Ovary (tissue), 9 donors: ENCODE data around the gene NSMCE1. TPM values are rescaled to one million over a fixed set of nuclear protein-coding genes. Genes with fewer than 3 reads are reported as not detected.
"Not testable (repeated sequence)": the region's sequence is repeated elsewhere in the genome, so short reads cannot be mapped to it uniquely, and the experiment has no call there.

ENCODE experiments used
- DNase-seq, 5 donors: peaks; one replicate each; pipeline ENCODE4 v3.0.0-alpha.2; 2019 to 2020
- H3K27ac ChIP-seq, 2 donors: fragments of 200-600 bp; one replicate each; pipeline versions ENCODE4 v1.5.1 to v1.8.0; 2019 to 2022
- H3K27me3 ChIP-seq: fragments of 200-600 bp; one replicate; pipeline ENCODE4 v1.8.0; 2022
- H3K36me3 ChIP-seq: fragments of 200-600 bp; sonication (generic); one replicate; pipeline ENCODE4 v1.5.1; 2019
- H3K4me1 ChIP-seq: one replicate; pipeline ENCODE4 v1.8.1; 2013; ENCODE audit warnings: mild to moderate bottlenecking, moderate library complexity; ENCODE audit not compliant: insufficient read depth
- H3K4me3 ChIP-seq: fragments of 200-600 bp; sonication (generic); one replicate; pipeline ENCODE4 v1.5.1; 2017
- H3K9me3 ChIP-seq, 2 donors: fragments of 200-600 bp in 1 of 2; sonication (generic) in 1 of 2; one replicate each; pipeline versions ENCODE4 v1.5.1 to v1.8.1; 2013 to 2019; ENCODE audit warnings: mild to moderate bottlenecking in 1 of 2, moderate library complexity in 1 of 2
- EP300 ChIP-seq: sonication (generic); formaldehyde crosslinking; IDR thresholded peaks from one replicate; pipeline ENCODE4 v1.6.1; 2017; ENCODE audit warnings: antibody characterized with exemption
- POLR2A ChIP-seq: fragments of 450-650 bp; IDR thresholded peaks from one replicate; pipeline ENCODE4 v1.6.1; 2017; ENCODE audit warnings: antibody characterized with exemption, mild to moderate bottlenecking, moderate library complexity
- WGBS, 3 donors: extraction: QIAGEN DNeasy Blood & Tissue Kit in 1 of 3; methylation state at CpG; one replicate each; pipeline versions ENCODE4 v1.1.5 to v1.1.7; 2013 to 2017; 5-methylcytosine and 5-hydroxymethylcytosine counted together
- intact Hi-C, 4 donors: fragments of 100-400 bp; cut with DNase I; formaldehyde crosslinking; loops; one replicate each; pipeline versions ENCODE4 v1.11.0 to v1.15.1; 2022 to 2023
- polyA plus RNA-seq, 2 donors: library from polyadenylated mRNA; stranded (reverse); fragments of 200-250 nt in 1 of 2; fragments of 350-450 nt in 1 of 2; fragmentation: Illumina TruSeq in 1 of 2; extraction: RNeasy Lipid Tissue Mini Kit (QIAGEN cat#74804) in 1 of 2; gene quantifications; one replicate each; pipeline ENCODE4 v1.2.3, GENCODE V29; 2013 to 2014
- total RNA-seq, 7 donors: library from RNA; depleted of rRNA in 2 of 7; stranded (reverse); fragments of >200 nt in 2 of 7; fragmentation: NEBNext Ultra II Directional in 3 of 7; extraction: Animal tissue kit (Norgen Biotek cat#: 25700) in 3 of 7; gene quantifications; one replicate each; pipeline versions ENCODE4 v1.1.0 to v1.2.4, GENCODE V29; 2016 to 2023
- TF ChIP-seq, protein P1 (sequence below), 3 donors: fragments of 450-650 bp in 2 of 3; fragments of 200-600 bp in 1 of 3; IDR thresholded peaks; one replicate each; pipeline versions ENCODE4 v1.5.1 to v1.8.0; 2016 to 2022; ENCODE audit warnings: antibody characterized with exemption in 3 of 3, mild to moderate bottlenecking in 1 of 3
- donor health status: DM: no; HTN: no; CAD: no; lungs with moderate emphysema.
- donor health status: DM: no; HTN: no; CAD: no.
- donor health status: Bipolar disorder and iron deficiency.
- donor health status: DM: yes; HTN: yes; CAD: no.
- donor health status: DM: no; HTN: no; CAD: no.
- donor health status: DM: yes; HTN: yes; CAD: no.

NSMCE1 gene
- total and polyA plus RNA-seq, 9 donors: 19.8 to 68.4 (median 51.2) TPM

DNA sequence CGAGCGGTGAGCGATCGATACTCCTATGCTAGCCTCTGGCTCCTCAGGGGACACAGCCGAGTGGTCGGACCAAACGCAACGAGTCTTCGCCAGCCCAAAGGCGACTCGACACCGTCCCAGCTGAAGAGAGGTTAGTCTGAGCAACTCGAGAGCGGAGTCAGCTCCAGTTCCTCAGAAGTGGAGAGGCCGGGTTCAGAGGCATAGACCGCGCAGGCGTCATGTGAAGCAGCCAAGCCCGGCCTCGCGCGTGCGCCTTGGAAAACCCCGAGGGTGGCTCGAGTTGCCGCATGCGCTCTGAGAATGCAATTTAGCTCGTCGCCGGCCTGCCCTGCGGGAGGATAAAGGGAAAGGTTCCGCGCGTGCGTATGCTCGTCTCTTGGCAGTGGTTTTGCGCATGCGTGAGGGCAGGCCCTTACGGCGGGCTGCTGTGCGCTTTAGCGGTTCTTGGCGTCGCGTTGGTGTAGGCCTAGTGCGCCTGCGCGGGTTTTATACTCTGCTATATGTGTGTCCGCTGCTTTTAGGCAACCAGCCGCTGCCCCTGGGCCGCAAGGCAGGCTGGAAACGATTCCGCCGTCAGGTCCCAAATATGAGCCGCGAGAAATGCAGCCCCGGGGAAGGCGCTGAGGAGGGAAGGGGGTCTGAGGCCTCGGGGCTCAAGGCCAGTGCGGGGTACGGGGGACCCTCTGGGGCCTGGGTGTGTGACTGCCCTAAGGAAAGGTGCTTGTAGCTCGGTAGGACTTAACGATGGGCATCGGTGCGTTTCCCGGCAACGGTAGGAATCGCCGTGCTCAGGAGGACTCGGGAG lies 64.9 kb downstream of the NSMCE1 start, which contains the start of gene KDM8:
KDM8 (plus strand) TSS at position 20 of the 805 bp plus-strand sequence. CDS start 6,598 bp downstream, outside the sequence.
- H3K27me3 ChIP-seq: no peaks in the 10 kb centered on the region
- H3K4me3 ChIP-seq: peak within 1 kb of the TSS; percentile 73
- DNase-seq: peak; percentile 99 to 100 (median 100)
- intact Hi-C loops: no loop called here
- peak within 1 kb of the TSS; percentile 72 to 96 for H3K27ac ChIP-seq
- peaks cover 8% of the 10 kb centered on the region for H3K4me1 ChIP-seq
- H3K36me3 ChIP-seq: no peaks in the 10 kb centered on the region
- no peaks in the 10 kb centered on the region for H3K9me3 ChIP-seq
- 0 to 1% (median 0%) methylated on average over 51 to 70 of the region's 70 CpGs for WGBS, 3 donors
- TF ChIP-seq EP300 (no peak), POLR2A (peak; percentile 58)
- TF ChIP-seq, protein P1, sequence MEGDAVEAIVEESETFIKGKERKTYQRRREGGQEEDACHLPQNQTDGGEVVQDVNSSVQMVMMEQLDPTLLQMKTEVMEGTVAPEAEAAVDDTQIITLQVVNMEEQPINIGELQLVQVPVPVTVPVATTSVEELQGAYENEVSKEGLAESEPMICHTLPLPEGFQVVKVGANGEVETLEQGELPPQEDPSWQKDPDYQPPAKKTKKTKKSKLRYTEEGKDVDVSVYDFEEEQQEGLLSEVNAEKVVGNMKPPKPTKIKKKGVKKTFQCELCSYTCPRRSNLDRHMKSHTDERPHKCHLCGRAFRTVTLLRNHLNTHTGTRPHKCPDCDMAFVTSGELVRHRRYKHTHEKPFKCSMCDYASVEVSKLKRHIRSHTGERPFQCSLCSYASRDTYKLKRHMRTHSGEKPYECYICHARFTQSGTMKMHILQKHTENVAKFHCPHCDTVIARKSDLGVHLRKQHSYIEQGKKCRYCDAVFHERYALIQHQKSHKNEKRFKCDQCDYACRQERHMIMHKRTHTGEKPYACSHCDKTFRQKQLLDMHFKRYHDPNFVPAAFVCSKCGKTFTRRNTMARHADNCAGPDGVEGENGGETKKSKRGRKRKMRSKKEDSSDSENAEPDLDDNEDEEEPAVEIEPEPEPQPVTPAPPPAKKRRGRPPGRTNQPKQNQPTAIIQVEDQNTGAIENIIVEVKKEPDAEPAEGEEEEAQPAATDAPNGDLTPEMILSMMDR (IDR thresholded peaks at IDR 0.05): no peak

DNA sequence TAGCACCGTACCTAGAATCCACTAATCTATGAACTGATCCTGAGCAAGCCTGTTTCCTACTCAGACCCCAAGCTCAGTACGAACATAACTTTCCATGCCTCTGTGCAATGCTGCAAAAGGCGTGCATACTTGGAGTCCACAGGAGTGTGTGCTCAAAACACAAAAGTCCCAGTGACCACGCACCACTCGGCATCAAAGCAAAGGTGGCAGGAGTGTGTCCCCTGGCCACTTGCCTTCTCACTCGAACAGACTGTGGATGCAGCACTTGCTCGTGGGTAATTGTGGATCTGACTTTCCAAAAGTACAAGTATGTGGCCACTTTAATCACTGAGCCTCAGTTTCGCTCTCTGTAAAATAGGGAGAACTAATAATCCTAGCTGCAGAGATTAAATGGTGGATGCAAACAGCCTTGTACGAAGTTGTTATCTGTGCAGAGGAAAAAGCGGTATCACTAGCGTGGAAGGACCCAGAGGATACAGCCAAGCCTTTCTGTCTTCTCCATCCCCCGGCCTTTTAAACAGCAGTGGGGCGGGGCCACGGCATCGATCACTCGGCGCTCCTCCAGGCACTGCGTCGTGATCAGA lies 65.6 kb downstream of the NSMCE1 start:
- intact Hi-C loops: no loop called here

DNA sequence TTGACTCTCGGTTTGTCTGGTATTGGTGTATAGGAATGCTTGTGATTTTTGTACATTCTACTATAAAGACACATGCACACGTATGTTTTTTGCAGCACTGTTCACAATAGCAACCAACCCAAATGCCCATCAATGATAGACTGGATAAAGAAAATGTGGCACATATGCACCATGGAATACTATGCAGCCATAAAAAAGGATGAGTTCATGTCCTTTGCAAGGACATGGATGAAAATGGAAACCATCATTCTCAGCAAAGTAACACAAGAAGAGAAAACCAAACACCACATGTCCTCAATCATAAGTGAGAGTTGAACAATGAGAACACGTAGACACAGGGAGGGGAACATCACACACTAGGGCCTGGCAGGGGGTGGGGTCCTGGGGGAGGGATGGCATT lies 67.7 kb downstream of the NSMCE1 start:
- 85 to 95% (median 89%) methylated on average over 3 of the region's 3 CpGs for WGBS, 3 donors
- H3K4me3 ChIP-seq, H3K36me3 ChIP-seq, DNase-seq, H3K27ac ChIP-seq, H3K9me3 ChIP-seq, H3K4me1 ChIP-seq, intact Hi-C loops, H3K27me3 ChIP-seq: not testable (repeated sequence)

More for the DNA sequence above, 65.6 kb downstream of the NSMCE1 start:
- peak overlapping the region; percentile 73 for H3K4me3 ChIP-seq
- WGBS, 3 donors: 21 to 23% (median 23%) methylated on average over 19 of the region's 19 CpGs
- TF ChIP-seq, protein P1 (IDR thresholded peaks at IDR 0.05): no peak
- TF ChIP-seq POLR2A (no peak), EP300 (no peak)
- peak overlapping the region; percentile 72 to 96 for H3K27ac ChIP-seq
- H3K9me3 ChIP-seq: no peaks in the 10 kb centered on the region
- H3K36me3 ChIP-seq: no peaks in the 10 kb centered on the region
- DNase-seq: peak in 4 of 5 donors; percentile 91 to 96 (median 94)
- H3K27me3 ChIP-seq: no peaks in the 10 kb centered on the region
- peaks cover 8% of the 10 kb centered on the region for H3K4me1 ChIP-seq

DNA sequence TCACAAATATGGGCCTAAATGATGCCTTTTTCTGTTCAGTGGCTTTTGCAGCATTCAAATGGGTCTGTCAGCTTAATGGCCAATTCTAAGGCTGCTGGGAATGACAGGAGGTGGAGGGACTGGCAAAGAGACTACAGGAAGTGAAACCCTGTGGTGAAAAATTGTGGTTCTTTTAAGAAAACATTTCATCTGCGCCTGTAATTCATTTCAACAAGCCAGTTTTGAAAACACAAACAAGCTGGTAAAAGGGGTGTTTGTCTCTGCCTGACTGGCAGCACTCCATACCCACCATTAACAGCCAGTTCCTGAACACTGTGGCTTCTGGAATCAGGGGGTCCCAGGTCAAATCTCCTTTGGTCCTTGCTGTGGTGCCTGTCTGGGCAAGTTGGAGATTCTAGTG lies 68.8 kb downstream of the NSMCE1 start:
- Histone ChIP-seq H3K4me3 (no peak overlapping the region), H3K27ac (no peak overlapping the region), H3K36me3 (no peaks in the 10 kb centered on the region), H3K9me3 (no peaks in the 10 kb centered on the region), H3K4me1 (peaks cover 5% of the 10 kb centered on the region), H3K27me3 (no peaks in the 10 kb centered on the region)
- intact Hi-C loops: no loop called here
- DNase-seq: no peak
- WGBS, 3 donors: 27 to 37% (median 34%) methylated on average over 1 of the region's 1 CpG
- no peak for TF ChIP-seq POLR2A
- no peak for TF ChIP-seq EP300
- TF ChIP-seq, protein P1 (IDR thresholded peaks at IDR 0.05): no peak

DNA sequence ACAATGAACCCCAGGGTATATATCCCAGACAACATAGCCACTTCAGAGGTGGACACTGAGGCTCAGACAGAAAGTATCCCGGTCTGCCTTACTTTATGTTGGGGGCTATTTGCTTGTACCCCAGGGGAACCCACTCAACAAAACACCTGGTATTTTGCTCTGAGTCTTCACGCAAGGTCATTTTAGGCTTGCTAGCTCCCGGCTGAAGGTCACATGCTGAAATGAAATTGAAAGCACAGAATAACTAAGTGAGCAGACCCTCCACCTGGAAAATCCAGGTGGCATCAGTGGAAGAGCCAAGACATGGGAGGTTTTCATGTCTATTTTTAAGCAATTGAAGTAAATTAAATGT lies 69.4 kb downstream of the NSMCE1 start:
- intact Hi-C loops: no loop called here
- H3K27me3 ChIP-seq: no peaks in the 10 kb centered on the region
- 42 to 53% (median 51%) methylated on average over 3 of the region's 3 CpGs for WGBS, 3 donors

More for the DNA sequence above, 69.4 kb downstream of the NSMCE1 start:
- TF ChIP-seq, protein P1 (IDR thresholded peaks at IDR 0.05): no peak
- no peak for TF ChIP-seq EP300
- TF ChIP-seq POLR2A: no peak
- Histone ChIP-seq H3K4me3 (no peak overlapping the region), H3K27ac (no peak overlapping the region), H3K9me3 (no peaks in the 10 kb centered on the region), H3K36me3 (no peaks in the 10 kb centered on the region), H3K4me1 (peaks cover 2% of the 10 kb centered on the region)
- no peak for DNase-seq
